Keratinocyte (primary cell): ENCODE data around the gene HMG20A.

ENCODE experiments used
- CTCF ChIP-seq, 3 experiments: IDR thresholded peaks in 1 of 3; conservative IDR thresholded peaks in 1 of 3; optimal IDR thresholded peaks in 1 of 3; 2 replicates in 2 of 3; 3 replicates in 1 of 3; pipeline versions ENCODE3 to v1.5.1; 2011; ENCODE audit warnings: low read length in 3 of 3, mild to moderate bottlenecking in 3 of 3, moderate library complexity in 2 of 3, control low read depth in 1 of 3, inconsistent platforms in 1 of 3; ENCODE audit not compliant: insufficient read depth in 2 of 3; ENCODE audit errors: extremely low read depth in 1 of 3
- EZH2 ChIP-seq: IDR thresholded peaks from one replicate; pipeline ENCODE4 v1.6.1; 2012; ENCODE audit warnings: inconsistent platforms, mild to moderate bottlenecking, low read length, moderate library complexity

- TF ChIP-seq CTCF (optimal IDR thresholded peaks at IDR 0.05 in 1 of 3, IDR thresholded peaks at IDR 0.05 in 1 of 3, conservative IDR thresholded peaks at IDR 0.05 in 1 of 3; ENCODE audit: extremely low read depth in 1 of 3, insufficient read depth in 2 of 3, low read length in 3 of 3) (no peak), EZH2 (no peak)
Measured at GRCh38 chr15:77504871-77505270, 84.2 kb downstream of the HMG20A start.
